K562 (cell line): ENCODE results near the gene ORC5. TPM values are rescaled to one million over a fixed set of nuclear protein-coding genes. Genes with fewer than 3 reads are reported as not detected.

Source experiments
- ATAC-seq: fragments of 200-7000 bp; cut with Tn5 transposase; 3 replicates; pipeline ENCODE4 v1.9.1; 2020; ENCODE audit warnings: moderate library complexity
- BruUV-seq: library from RNA; stranded (reverse); fragments of 400-500 nt; replicated peaks from 2 replicates; lab custom pipeline; 2021; lab: Mats Ljungman, UMichigan
- CTCF ChIA-PET: fragments of 300-600 bp; formaldehyde crosslinking; extraction: SDS; loops from one replicate; lab custom pipeline; 2021; ENCODE audit warnings: low intra/inter-chr PET ratio; lab: Yijun Ruan, JAX
- POLR2A ChIA-PET: fragments of 300-600, 350-650 bp; sonication (Branson Sonifier 250); formaldehyde crosslinking; extraction: SDS; loops from one replicate; lab custom pipeline; 2021; ENCODE audit warnings: antibody characterized with exemption, inconsistent platforms; lab: Yijun Ruan, JAX
- DNase-seq, 4 experiments: peaks; one replicate each; pipeline versions ENCODE4 v3.0.0 to v3.0.0-alpha.2; 2011 to 2018; ENCODE audit warnings: low spot score in 3 of 4, mixed read lengths in 3 of 4; ENCODE audit errors: extremely low read depth in 1 of 4
- FAIRE-seq: peaks from 2 replicates; lab custom pipeline; 2011; peaks lifted over from hg19 to GRCh38; lab: Jason Lieb, UNC
- H2AFZ ChIP-seq: 2 replicates; pipeline ENCODE4 v1.6.0; 2011; ENCODE audit warnings: low read depth, low read length, control low read depth, inconsistent platforms
- H3K27ac ChIP-seq: fragments of 200-600 bp; 3 replicates; pipeline ENCODE4 v1.8.0; 2011; ENCODE audit warnings: low read depth, mild to moderate bottlenecking, control low read depth, inconsistent platforms, low read length, moderate library complexity, mixed read lengths; ENCODE audit errors: extremely low read depth
- H3K27me3 ChIP-seq, 2 experiments: fragments of 300-600 bp in 1 of 2; 2 replicates in 1 of 2; 3 replicates in 1 of 2; pipeline versions ENCODE4 v1.6.0 to v1.8.0; 2011; ENCODE audit warnings: inconsistent platforms in 2 of 2, low read length in 2 of 2, mild to moderate bottlenecking in 1 of 2, mixed read lengths in 1 of 2, moderate library complexity in 1 of 2; ENCODE audit not compliant: control insufficient read depth in 2 of 2, insufficient read depth in 2 of 2
- H3K36me3 ChIP-seq: fragments of 300-600 bp; 3 replicates; pipeline ENCODE4 v1.8.0; 2011; ENCODE audit warnings: mild to moderate bottlenecking, low read length, inconsistent platforms; ENCODE audit not compliant: control insufficient read depth, insufficient read depth
- H3K4me1 ChIP-seq, 2 experiments: fragments of 200-600 bp in 1 of 2; replicated peaks in 1 of 2; 2 replicates in 1 of 2; 3 replicates in 1 of 2; pipeline versions ENCODE4 v1.5.1 to v1.8.0; 2011; ENCODE audit warnings: inconsistent platforms in 2 of 2, low read length in 2 of 2, mild to moderate bottlenecking in 1 of 2, mixed read lengths in 1 of 2, moderate library complexity in 1 of 2; ENCODE audit not compliant: control insufficient read depth in 2 of 2, insufficient read depth in 2 of 2
- H3K4me2 ChIP-seq: 2 replicates; pipeline ENCODE4 v1.6.1; 2011; ENCODE audit warnings: low read length, control low read depth, inconsistent platforms, mixed read lengths; ENCODE audit not compliant: insufficient read depth
- H3K4me3 ChIP-seq: fragments of 200-600 bp; sonication (generic), shearing (Covaris generic); 2 replicates; pipeline ENCODE4 v1.5.1; 2016; ENCODE audit warnings: control low read depth, inconsistent platforms
- H3K79me2 ChIP-seq: fragments of 200-600 bp; 3 replicates; pipeline ENCODE4 v1.8.0; 2011; ENCODE audit warnings: low read length, inconsistent platforms; ENCODE audit not compliant: control insufficient read depth, insufficient read depth
- H3K9ac ChIP-seq, 2 experiments: 2 replicates each; pipeline versions ENCODE4 v1.6.0 to v1.6.1; 2011; ENCODE audit warnings: low read depth in 2 of 2, low read length in 2 of 2, control low read depth in 1 of 2, inconsistent platforms in 1 of 2, mild to moderate bottlenecking in 1 of 2, mixed read lengths in 1 of 2; ENCODE audit not compliant: insufficient read depth in 1 of 2
- H3K9me1 ChIP-seq: one replicate; pipeline ENCODE4 v1.6.0; 2011; ENCODE audit warnings: inconsistent platforms, mild to moderate bottlenecking, low read length, moderate library complexity; ENCODE audit not compliant: control insufficient read depth, insufficient read depth
- H3K9me3 ChIP-seq: replicated peaks from 2 replicates; pipeline ENCODE4 v1.5.1; 2011; ENCODE audit warnings: low read depth, low read length, inconsistent platforms; ENCODE audit not compliant: control insufficient read depth, insufficient read depth
- H4K20me1 ChIP-seq: replicated peaks from 2 replicates; pipeline ENCODE4 v1.6.1; 2011; ENCODE audit warnings: low read length, inconsistent platforms, mixed read lengths; ENCODE audit not compliant: control insufficient read depth, insufficient read depth
- ASH1L ChIP-seq: fragments of 450-650 bp; IDR thresholded peaks from 2 replicates; pipeline ENCODE4 v1.6.1; 2018; ENCODE audit warnings: borderline replicate concordance, mild to moderate bottlenecking, low read depth; ENCODE audit not compliant: partially characterized antibody
- CCNT2 ChIP-seq: IDR thresholded peaks from 2 replicates; pipeline ENCODE4 v1.6.1; 2011; ENCODE audit warnings: borderline replicate concordance, low read depth, mild to moderate bottlenecking, moderate library complexity, mixed read lengths, low read length; ENCODE audit not compliant: insufficient read length; ENCODE audit errors: extremely low read depth
- EWSR1 ChIP-seq: fragments of 450-650 bp; IDR thresholded peaks from 2 replicates; pipeline ENCODE4 v1.6.1; 2018; ENCODE audit warnings: borderline replicate concordance, mild to moderate bottlenecking, low read depth, moderate library complexity; ENCODE audit not compliant: partially characterized antibody
- FOXK1 ChIP-seq: sonication (generic); formaldehyde crosslinking; IDR thresholded peaks from 2 replicates; pipeline ENCODE4 v1.8.0; 2022; ENCODE audit warnings: missing genetic modification reagents, mild to moderate bottlenecking, borderline replicate concordance
- FUS ChIP-seq: fragments of 200-400 bp; formaldehyde crosslinking; optimal IDR thresholded peaks from 2 replicates; pipeline ENCODE3; 2017; ENCODE audit warnings: low read depth, low read length
- NR2F6 ChIP-seq: fragments of 450-650 bp; formaldehyde crosslinking; IDR thresholded peaks from 2 replicates; pipeline ENCODE4 v1.4.0; 2020; ENCODE audit warnings: mild to moderate bottlenecking
- PTTG1 ChIP-seq: fragments of 450-650 bp; IDR thresholded peaks from 2 replicates; pipeline ENCODE4 v1.6.1; 2016; ENCODE audit warnings: low read depth, mild to moderate bottlenecking, missing genetic modification characterization, missing compliant biosample characterization
- ZNF140 ChIP-seq: fragments of 250-450 bp; sonication (Bioruptor Pico); IDR thresholded peaks from 2 replicates; pipeline ENCODE4 v1.8.0; 2021; ENCODE audit warnings: moderate library complexity, mild to moderate bottlenecking, inconsistent platforms
- ZNF384 ChIP-seq: IDR thresholded peaks from 2 replicates; pipeline ENCODE4 v1.6.1; 2012; ENCODE audit warnings: low read depth, low read length, improper control_type of control experiment
- ZNF444 ChIP-seq: fragments of 250-450 bp; sonication (Bioruptor Pico); IDR thresholded peaks from 2 replicates; pipeline ENCODE4 v1.4.0; 2020; ENCODE audit warnings: mild to moderate bottlenecking, moderate library complexity
- ZNF551 ChIP-seq: fragments of 250-450 bp; sonication (Bioruptor Pico); IDR thresholded peaks from 2 replicates; pipeline ENCODE4 v1.5.0; 2021; ENCODE audit warnings: mild to moderate bottlenecking, moderate library complexity
- WGBS: fragments of 100-300 bp; shearing (Covaris generic); methylation state at CpG from one replicate; pipeline ENCODE4 v1.1.6; 2016; ENCODE audit warnings: low coverage, mixed read lengths; ENCODE audit not compliant: insufficient coverage; ENCODE audit errors: missing lambda C conversion rate; 5-methylcytosine and 5-hydroxymethylcytosine counted together
- in situ Hi-C: fragments of 300-500 bp; cut with MboI; formaldehyde crosslinking; loops from 4 replicates; pipeline ENCODE4 v1.15.0; 2018; ENCODE audit warnings: inconsistent platforms, mixed read lengths
- intact Hi-C: fragments of 100-400 bp; cut with micrococcal nuclease; formaldehyde crosslinking; loops from 2 replicates; pipeline ENCODE4 v1.14.2; 2022
- polyA plus RNA-seq, 8 experiments: library from polyadenylated mRNA; depleted of rRNA in 4 of 8; stranded (reverse) in 5 of 8; unstranded in 3 of 8; fragments of >200 nt; fragmentation: Nextera tagmentation in 2 of 8; fragmentation: Illumina TruSeq in 1 of 8; extraction: Ambion mirVana in 2 of 8; extraction: Trizol in 1 of 8; gene quantifications; 2 replicates each; pipeline versions ENCODE4 v1.2.1 to v1.2.3, GENCODE V29; 2011 to 2014; ENCODE audit warnings: inconsistent platforms in 1 of 8, missing spikeins in 1 of 8
- total RNA-seq, 7 experiments: library from RNA; depleted of rRNA in 6 of 7; stranded (reverse); fragments of >200 nt in 6 of 7; fragmentation: Illumina TruSeq in 2 of 7; extraction: Trizol in 2 of 7; gene quantifications; 2 replicates each; pipeline versions ENCODE4 v1.2.1 to v1.2.3, GENCODE V29; 2011 to 2021; ENCODE audit warnings: low replicate concordance in 1 of 7
- TF ChIP-seq, protein P1 (sequence below): fragments of 250-450 bp; sonication (Bioruptor Pico); IDR thresholded peaks from 2 replicates; pipeline ENCODE4 v1.4.0; 2020; ENCODE audit warnings: mild to moderate bottlenecking, moderate library complexity
- TF ChIP-seq, protein P2 (sequence below): sonication (generic); formaldehyde crosslinking; IDR thresholded peaks from 2 replicates; pipeline ENCODE4 v1.8.0; 2022; ENCODE audit warnings: missing genetic modification reagents, mild to moderate bottlenecking, borderline replicate concordance

The ORC5 gene
- total and polyA plus RNA-seq, 9 of the 15 experiments (the other 6 are each of a cell fraction or from before 2014, with no cell fraction given): 29.8 to 136 (median 54.8) TPM

DNA sequence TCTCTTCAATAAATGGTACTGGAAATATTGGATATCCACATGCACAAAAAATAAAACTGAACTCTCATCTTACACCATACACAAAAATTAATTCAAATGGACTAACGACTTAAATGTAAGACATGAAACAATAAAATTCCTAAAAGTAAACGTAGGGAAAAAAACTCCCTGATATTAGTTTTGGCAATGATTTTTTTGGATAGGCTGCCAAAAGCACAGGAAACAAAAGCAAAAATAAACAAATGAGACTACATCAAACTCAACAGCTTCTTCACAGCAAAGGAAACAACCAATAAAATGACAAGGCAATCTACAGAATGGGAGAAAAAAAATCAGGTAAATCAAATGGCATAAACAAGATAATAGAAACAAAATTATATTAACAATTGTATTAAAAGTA is 65.7 kb downstream of the ORC5 start (continued):
- TF ChIP-seq, protein P1, sequence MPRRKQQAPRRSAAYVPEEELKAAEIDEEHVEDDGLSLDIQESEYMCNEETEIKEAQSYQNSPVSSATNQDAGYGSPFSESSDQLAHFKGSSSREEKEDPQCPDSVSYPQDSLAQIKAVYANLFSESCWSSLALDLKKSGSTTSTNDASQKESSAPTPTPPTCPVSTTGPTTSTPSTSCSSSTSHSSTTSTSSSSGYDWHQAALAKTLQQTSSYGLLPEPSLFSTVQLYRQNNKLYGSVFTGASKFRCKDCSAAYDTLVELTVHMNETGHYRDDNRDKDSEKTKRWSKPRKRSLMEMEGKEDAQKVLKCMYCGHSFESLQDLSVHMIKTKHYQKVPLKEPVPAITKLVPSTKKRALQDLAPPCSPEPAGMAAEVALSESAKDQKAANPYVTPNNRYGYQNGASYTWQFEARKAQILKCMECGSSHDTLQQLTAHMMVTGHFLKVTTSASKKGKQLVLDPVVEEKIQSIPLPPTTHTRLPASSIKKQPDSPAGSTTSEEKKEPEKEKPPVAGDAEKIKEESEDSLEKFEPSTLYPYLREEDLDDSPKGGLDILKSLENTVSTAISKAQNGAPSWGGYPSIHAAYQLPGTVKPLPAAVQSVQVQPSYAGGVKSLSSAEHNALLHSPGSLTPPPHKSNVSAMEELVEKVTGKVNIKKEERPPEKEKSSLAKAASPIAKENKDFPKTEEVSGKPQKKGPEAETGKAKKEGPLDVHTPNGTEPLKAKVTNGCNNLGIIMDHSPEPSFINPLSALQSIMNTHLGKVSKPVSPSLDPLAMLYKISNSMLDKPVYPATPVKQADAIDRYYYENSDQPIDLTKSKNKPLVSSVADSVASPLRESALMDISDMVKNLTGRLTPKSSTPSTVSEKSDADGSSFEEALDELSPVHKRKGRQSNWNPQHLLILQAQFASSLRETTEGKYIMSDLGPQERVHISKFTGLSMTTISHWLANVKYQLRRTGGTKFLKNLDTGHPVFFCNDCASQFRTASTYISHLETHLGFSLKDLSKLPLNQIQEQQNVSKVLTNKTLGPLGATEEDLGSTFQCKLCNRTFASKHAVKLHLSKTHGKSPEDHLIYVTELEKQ (CRISPR knock-in tag): no peak
- TF ChIP-seq, protein P2, sequence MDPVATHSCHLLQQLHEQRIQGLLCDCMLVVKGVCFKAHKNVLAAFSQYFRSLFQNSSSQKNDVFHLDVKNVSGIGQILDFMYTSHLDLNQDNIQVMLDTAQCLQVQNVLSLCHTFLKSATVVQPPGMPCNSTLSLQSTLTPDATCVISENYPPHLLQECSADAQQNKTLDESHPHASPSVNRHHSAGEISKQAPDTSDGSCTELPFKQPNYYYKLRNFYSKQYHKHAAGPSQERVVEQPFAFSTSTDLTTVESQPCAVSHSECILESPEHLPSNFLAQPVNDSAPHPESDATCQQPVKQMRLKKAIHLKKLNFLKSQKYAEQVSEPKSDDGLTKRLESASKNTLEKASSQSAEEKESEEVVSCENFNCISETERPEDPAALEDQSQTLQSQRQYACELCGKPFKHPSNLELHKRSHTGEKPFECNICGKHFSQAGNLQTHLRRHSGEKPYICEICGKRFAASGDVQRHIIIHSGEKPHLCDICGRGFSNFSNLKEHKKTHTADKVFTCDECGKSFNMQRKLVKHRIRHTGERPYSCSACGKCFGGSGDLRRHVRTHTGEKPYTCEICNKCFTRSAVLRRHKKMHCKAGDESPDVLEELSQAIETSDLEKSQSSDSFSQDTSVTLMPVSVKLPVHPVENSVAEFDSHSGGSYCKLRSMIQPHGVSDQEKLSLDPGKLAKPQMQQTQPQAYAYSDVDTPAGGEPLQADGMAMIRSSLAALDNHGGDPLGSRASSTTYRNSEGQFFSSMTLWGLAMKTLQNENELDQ (CRISPR knock-in tag): no peak
- no peak for TF ChIP-seq ZNF444 (CRISPR knock-in tag)

DNA sequence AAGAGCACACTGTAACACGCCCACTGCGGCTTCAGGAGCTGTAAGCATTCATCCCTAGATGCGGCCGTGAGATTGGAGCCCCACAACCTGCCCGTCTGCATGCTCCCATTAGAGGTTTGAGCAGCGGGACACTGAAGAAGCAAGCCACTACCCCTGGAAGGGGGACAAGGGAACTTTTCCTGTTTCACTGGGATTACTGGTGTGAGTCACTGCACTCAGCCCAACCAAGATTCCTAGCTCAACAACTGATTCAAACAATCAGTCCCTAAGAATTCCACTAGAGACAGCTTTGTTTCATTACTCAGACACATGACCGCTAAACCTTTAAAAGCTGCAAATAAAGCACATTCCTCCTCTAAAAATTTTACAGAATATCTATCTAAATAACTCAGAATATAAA is 69.8 kb downstream of the ORC5 start:
- ChIA-PET CTCF (no interaction called here), POLR2A (interaction anchor here (0.6 kb wide), 1 partner anchor 815 kb away, joined by 3 read pairs; no protein-coding TSS in a partner anchor)
- Histone ChIP-seq H3K79me2 (no peaks in the 10 kb centered on the region), H3K4me1 (peaks cover 0 to 3% of the 10 kb centered on the region in 2 experiments; a peak in 1 of 5 replicates), H3K9ac (no peak overlapping the region), H3K9me3 (no peaks in the 10 kb centered on the region), H4K20me1 (no peaks in the 10 kb centered on the region), H3K27ac (no peak overlapping the region), H3K4me3 (no peak overlapping the region), H3K27me3 (no peaks in the 10 kb centered on the region), H3K36me3 (peaks cover 66% of the 10 kb centered on the region), H2AFZ (no peak overlapping the region), H3K4me2 (no peak overlapping the region), H3K9me1 (no peaks in the 10 kb centered on the region)
- TF ChIP-seq FUS (no peak), ASH1L (no peak), NR2F6 (CRISPR knock-in tag) (no peak), FOXK1 (no peak), EWSR1 (no peak), PTTG1 (tag) (no peak), ZNF140 (CRISPR knock-in tag) (no peak), CCNT2 (no peak), ZNF384 (no peak), ZNF551 (CRISPR knock-in tag) (no peak)
- ATAC-seq (no peak), DNase-seq (no peak), FAIRE-seq (no peak)
- intact Hi-C loops: no loop called here
- no TSS peak for BruUV-seq
- in situ Hi-C loops: no loop called here
- 88% methylated on average over 7 of the region's 7 CpGs for WGBS
